ENCODE data around the gene LPAR2. TPM values are rescaled to one million over a fixed set of nuclear protein-coding genes. Genes with fewer than 3 reads are reported as not detected.

The LPAR2 gene
- total and polyA plus RNA-seq, 10 of the 15 experiments (the other 5 are each of a cell fraction or from before 2014, with no cell fraction given) = 0.98 to 23.8 (median 10.2) TPM

DNA sequence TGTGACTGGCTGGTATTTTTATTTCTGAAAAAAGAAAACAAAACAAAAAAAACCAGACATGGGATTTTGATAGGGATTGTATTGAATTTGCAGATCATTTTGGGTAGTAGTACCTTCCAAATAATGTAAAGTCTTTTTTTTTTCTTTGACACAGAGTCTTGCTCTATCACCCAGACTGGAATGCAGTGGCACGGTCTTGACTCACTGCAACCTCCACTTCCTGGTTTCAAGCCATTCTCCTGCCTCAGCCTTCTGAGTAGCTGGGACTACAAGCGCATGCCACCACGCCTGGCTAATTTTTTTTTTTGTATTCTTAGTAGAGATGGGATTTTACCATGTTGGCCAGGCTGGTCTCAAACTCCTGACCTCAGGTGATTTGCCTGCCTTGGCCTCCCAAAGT, 44.8 kb upstream of the LPAR2 start (continued):
- TF ChIP-seq, protein P1, sequence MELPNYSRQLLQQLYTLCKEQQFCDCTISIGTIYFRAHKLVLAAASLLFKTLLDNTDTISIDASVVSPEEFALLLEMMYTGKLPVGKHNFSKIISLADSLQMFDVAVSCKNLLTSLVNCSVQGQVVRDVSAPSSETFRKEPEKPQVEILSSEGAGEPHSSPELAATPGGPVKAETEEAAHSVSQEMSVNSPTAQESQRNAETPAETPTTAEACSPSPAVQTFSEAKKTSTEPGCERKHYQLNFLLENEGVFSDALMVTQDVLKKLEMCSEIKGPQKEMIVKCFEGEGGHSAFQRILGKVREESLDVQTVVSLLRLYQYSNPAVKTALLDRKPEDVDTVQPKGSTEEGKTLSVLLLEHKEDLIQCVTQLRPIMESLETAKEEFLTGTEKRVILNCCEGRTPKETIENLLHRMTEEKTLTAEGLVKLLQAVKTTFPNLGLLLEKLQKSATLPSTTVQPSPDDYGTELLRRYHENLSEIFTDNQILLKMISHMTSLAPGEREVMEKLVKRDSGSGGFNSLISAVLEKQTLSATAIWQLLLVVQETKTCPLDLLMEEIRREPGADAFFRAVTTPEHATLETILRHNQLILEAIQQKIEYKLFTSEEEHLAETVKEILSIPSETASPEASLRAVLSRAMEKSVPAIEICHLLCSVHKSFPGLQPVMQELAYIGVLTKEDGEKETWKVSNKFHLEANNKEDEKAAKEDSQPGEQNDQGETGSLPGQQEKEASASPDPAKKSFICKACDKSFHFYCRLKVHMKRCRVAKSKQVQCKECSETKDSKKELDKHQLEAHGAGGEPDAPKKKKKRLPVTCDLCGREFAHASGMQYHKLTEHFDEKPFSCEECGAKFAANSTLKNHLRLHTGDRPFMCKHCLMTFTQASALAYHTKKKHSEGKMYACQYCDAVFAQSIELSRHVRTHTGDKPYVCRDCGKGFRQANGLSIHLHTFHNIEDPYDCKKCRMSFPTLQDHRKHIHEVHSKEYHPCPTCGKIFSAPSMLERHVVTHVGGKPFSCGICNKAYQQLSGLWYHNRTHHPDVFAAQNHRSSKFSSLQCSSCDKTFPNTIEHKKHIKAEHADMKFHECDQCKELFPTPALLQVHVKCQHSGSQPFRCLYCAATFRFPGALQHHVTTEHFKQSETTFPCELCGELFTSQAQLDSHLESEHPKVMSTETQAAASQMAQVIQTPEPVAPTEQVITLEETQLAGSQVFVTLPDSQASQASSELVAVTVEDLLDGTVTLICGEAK (IDR thresholded peaks at IDR 0.05; ENCODE audit: borderline replicate concordance) = no peak

DNA sequence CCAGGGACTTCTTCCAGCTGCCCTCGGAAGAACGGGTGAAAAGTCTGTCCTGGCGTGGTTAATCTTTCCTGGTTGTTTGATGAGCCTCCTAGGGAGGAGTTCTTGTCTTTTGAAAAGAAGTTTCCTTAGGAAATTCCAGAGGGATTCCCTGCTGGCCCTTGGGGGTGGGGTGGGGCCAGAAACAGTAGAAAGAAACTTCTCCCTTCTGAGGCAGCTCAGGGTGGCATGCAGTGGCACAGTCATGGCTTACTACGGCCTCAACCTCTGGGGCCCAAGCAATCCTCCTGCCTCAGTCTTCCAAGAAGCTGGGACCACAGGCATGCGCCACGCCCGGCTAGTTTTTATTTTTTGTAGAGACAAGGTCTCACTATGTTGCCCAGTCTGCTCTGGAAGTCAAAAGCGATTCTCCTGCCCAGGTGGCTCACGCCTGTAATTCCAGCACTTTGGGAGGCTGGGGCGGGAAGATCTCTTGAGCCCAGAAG, 42.1 kb upstream of the LPAR2 start:
- ChIA-PET POLR2A (interaction anchor here (1.2 kb wide), 1 partner anchor 106 kb away, joined by 3 read pairs; no protein-coding TSS in a partner anchor), RAD21 (ENCODE audit: unreplicated experiment) (interaction anchor here (0.9 kb wide), 1 partner anchor 286 kb away, joined by 3 read pairs; no protein-coding TSS in a partner anchor), SMC1A (ENCODE audit: uncharacterized antibody, unreplicated experiment) (interaction anchor here (0.8 to 1.8 kb wide), 3 partner anchors 106 to 151 kb away, joined by 3 to 9 read pairs (median 3); partner anchors contain the start of gene ZNF506), CTCF (no interaction called here)
- Histone ChIP-seq H3K4me2 (ENCODE audit: control insufficient read depth, insufficient read depth) (peak overlapping the region; percentile 53), H3K36me3 (ENCODE audit: control insufficient read depth in 2 of 2, insufficient read depth in 2 of 2, low read length in 1 of 2) (peaks cover 0 to 23% of the 10 kb centered on the region in 2 experiments; a peak in 2 of 4 replicates), H3K27ac (ENCODE audit: control insufficient read depth, insufficient read depth) (peak overlapping the region; percentile 98), H3K4me3 (peak overlapping the region; percentile 91), H3K9ac (ENCODE audit: control insufficient read depth, insufficient read depth, low read length) (peak overlapping the region; percentile 99), H3K4me1 (ENCODE audit: control insufficient read depth, insufficient read depth, low read length) (peaks cover 8% of the 10 kb centered on the region), H3K27me3 (replicated peaks in 1 of 2; ENCODE audit: control insufficient read depth in 2 of 2, insufficient read depth in 2 of 2, low read length in 1 of 2) (no peaks in the 10 kb centered on the region), H3K79me2 (ENCODE audit: control insufficient read depth, insufficient read depth, low read length) (peaks cover 30% of the 10 kb centered on the region), H3K9me3 (replicated peaks; ENCODE audit: control insufficient read depth, insufficient read depth, low read length) (peaks cover 16% of the 10 kb centered on the region; the same call in 2 of the 3 replicates), H2AFZ (ENCODE audit: control insufficient read depth, low read depth, low read length) (no peak overlapping the region), H4K20me1 (ENCODE audit: control insufficient read depth, insufficient read depth) (no peaks in the 10 kb centered on the region)
- no peak for ATAC-seq
- no peak for FAIRE-seq
- TF ChIP-seq, protein P2, sequence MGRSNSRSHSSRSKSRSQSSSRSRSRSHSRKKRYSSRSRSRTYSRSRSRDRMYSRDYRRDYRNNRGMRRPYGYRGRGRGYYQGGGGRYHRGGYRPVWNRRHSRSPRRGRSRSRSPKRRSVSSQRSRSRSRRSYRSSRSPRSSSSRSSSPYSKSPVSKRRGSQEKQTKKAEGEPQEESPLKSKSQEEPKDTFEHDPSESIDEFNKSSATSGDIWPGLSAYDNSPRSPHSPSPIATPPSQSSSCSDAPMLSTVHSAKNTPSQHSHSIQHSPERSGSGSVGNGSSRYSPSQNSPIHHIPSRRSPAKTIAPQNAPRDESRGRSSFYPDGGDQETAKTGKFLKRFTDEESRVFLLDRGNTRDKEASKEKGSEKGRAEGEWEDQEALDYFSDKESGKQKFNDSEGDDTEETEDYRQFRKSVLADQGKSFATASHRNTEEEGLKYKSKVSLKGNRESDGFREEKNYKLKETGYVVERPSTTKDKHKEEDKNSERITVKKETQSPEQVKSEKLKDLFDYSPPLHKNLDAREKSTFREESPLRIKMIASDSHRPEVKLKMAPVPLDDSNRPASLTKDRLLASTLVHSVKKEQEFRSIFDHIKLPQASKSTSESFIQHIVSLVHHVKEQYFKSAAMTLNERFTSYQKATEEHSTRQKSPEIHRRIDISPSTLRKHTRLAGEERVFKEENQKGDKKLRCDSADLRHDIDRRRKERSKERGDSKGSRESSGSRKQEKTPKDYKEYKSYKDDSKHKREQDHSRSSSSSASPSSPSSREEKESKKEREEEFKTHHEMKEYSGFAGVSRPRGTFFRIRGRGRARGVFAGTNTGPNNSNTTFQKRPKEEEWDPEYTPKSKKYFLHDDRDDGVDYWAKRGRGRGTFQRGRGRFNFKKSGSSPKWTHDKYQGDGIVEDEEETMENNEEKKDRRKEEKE (IDR thresholded peaks at IDR 0.05) = no peak
- TF ChIP-seq, protein P3, sequence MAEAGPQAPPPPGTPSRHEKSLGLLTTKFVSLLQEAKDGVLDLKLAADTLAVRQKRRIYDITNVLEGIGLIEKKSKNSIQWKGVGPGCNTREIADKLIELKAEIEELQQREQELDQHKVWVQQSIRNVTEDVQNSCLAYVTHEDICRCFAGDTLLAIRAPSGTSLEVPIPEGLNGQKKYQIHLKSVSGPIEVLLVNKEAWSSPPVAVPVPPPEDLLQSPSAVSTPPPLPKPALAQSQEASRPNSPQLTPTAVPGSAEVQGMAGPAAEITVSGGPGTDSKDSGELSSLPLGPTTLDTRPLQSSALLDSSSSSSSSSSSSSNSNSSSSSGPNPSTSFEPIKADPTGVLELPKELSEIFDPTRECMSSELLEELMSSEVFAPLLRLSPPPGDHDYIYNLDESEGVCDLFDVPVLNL (IDR thresholded peaks at IDR 0.05; ENCODE audit: low read depth, low read length) = no peak
- TF ChIP-seq MEF2B (IDR thresholded peaks at IDR 0.05; ENCODE audit: partially characterized antibody, poor library complexity, severe bottlenecking) = no peak
- TF ChIP-seq, protein P4, sequence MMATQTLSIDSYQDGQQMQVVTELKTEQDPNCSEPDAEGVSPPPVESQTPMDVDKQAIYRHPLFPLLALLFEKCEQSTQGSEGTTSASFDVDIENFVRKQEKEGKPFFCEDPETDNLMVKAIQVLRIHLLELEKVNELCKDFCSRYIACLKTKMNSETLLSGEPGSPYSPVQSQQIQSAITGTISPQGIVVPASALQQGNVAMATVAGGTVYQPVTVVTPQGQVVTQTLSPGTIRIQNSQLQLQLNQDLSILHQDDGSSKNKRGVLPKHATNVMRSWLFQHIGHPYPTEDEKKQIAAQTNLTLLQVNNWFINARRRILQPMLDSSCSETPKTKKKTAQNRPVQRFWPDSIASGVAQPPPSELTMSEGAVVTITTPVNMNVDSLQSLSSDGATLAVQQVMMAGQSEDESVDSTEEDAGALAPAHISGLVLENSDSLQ (IDR thresholded peaks at IDR 0.05) = no peak
- no peak for TF ChIP-seq ZNF622 (IDR thresholded peaks at IDR 0.05)
- no peak for TF ChIP-seq BACH1 (IDR thresholded peaks at IDR 0.05; ENCODE audit: borderline replicate concordance)
- no peak for TF ChIP-seq MTA2 (IDR thresholded peaks at IDR 0.05; ENCODE audit: low read depth)
- no peak for TF ChIP-seq YY1 (IDR thresholded peaks at IDR 0.05; ENCODE audit: low read depth, low read length)
- no peak for TF ChIP-seq POLR2AphosphoS2 (IDR thresholded peaks at IDR 0.05; ENCODE audit: low read depth, low read length)
- TF ChIP-seq EP300 (IDR thresholded peaks at IDR 0.05; ENCODE audit: borderline replicate concordance in 1 of 2, control insufficient read depth in 1 of 2, low read depth in 2 of 2, low read length in 2 of 2) = no peak
- in situ Hi-C loops (cut with MboI) = no loop called here
- intact Hi-C loops (cut with micrococcal nuclease; ENCODE audit: unreplicated experiment) = no loop called here
- DNase-seq (ENCODE audit: low read depth, low spot score) = no peak
- no TSS peak for BruUV-seq (replicated peaks)
- WGBS (ENCODE audit: insufficient coverage, insufficient replicate concordance, low lambda C conversion rate, missing lambda C conversion rate) = 87% methylated on average over 10 of the region's 10 CpGs

Measured in GM12878 (cell line).